Testis (tissue), 2 donors: ENCODE data around the gene CNKSR3.

Experiments used
- CTCF ChIP-seq, 3 experiments: fragments of 450-650 bp in 2 of 3; fragments of 200-600 bp in 1 of 3; sonication (generic) in 1 of 3; IDR thresholded peaks; one replicate each; pipeline ENCODE4 v1.5.1; 2016 to 2019; ENCODE audit warnings: antibody characterized with exemption in 3 of 3, mild to moderate bottlenecking in 2 of 3, moderate library complexity in 1 of 3
- POLR2A ChIP-seq: fragments of 450-650 bp; IDR thresholded peaks from one replicate; pipeline ENCODE4 v1.6.1; 2017; ENCODE audit warnings: antibody characterized with exemption, mild to moderate bottlenecking, moderate library complexity

DNA sequence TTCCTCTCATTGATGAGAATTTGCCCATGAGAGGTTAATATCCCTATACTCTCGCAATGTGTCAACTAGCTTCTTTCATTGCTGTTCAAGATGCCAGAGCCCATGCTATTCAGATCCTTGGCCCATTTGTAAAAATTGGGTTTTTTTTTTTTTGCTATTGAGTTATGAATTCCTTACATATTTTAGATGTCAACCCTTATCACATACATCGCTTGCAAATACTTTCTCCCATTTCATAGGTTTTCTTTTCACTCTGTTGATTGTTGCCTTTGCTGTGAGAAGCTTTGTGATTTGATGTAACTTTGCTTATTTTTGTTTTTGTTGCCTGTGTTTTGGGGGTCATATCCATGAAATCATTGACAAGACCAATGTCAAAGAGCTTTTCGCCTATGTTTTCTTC lies 121.7 kb downstream of the CNKSR3 start:
- TF ChIP-seq CTCF (IDR thresholded peaks at IDR 0.05) (no peak), POLR2A (no peak)
